Spinal cord (tissue), 10 donors: ENCODE measurements around the gene ING4. TPM values are rescaled to one million over a fixed set of nuclear protein-coding genes. Genes with fewer than 3 reads are reported as not detected.

Experiments used
- DNase-seq, 6 donors: peaks; one replicate each; pipeline versions ENCODE4 v3.0.0 to v3.0.0-alpha.2; 2013 to 2015; ENCODE audit warnings: low spot score in 6 of 6, low read depth in 4 of 6
- H3K27ac ChIP-seq: one replicate; pipeline ENCODE4 v1.5.1; 2013; ENCODE audit warnings: low read depth, low read length, control low read depth
- H3K27me3 ChIP-seq: one replicate; pipeline ENCODE4 v1.6.1; 2013; ENCODE audit warnings: low read length; ENCODE audit not compliant: control insufficient read depth, insufficient read depth
- H3K36me3 ChIP-seq: one replicate; pipeline ENCODE4 v1.6.1; 2013; ENCODE audit warnings: low read length; ENCODE audit not compliant: control insufficient read depth, insufficient read depth
- H3K4me1 ChIP-seq: one replicate; pipeline ENCODE4 v1.6.1; 2013; ENCODE audit warnings: low read length; ENCODE audit not compliant: control insufficient read depth, insufficient read depth
- H3K4me3 ChIP-seq: one replicate; pipeline ENCODE4 v1.5.1; 2013; ENCODE audit warnings: low read depth, low read length, control low read depth
- H3K9me3 ChIP-seq: one replicate; pipeline ENCODE4 v1.6.1; 2013; ENCODE audit warnings: low read length; ENCODE audit not compliant: control insufficient read depth, insufficient read depth
- WGBS: methylation state at CpG from one replicate; pipeline ENCODE4 v1.1.5; 2013; ENCODE audit warnings: missing lambda C conversion rate; ENCODE audit not compliant: insufficient coverage; 5-methylcytosine and 5-hydroxymethylcytosine counted together
- polyA plus RNA-seq, 2 donors: library from polyadenylated mRNA; unstranded; fragments of 120-200 nt; gene quantifications; one replicate each; pipeline ENCODE4 v1.2.1, GENCODE V29; 2013; ENCODE audit not compliant: insufficient read length in 2 of 2
- total RNA-seq, 2 donors: library from RNA; depleted of rRNA in 1 of 2; stranded (reverse); fragments of 120-200 nt in 1 of 2; fragments of >200 nt in 1 of 2; gene quantifications; one replicate each; pipeline versions ENCODE4 v1.2.3 to v1.2.4, GENCODE V29; 2013 to 2014
- donor health status: healthy.

Gene ING4
- total and polyA plus RNA-seq, 4 donors, result 87.5 to 104 (median 92.5) TPM

DNA sequence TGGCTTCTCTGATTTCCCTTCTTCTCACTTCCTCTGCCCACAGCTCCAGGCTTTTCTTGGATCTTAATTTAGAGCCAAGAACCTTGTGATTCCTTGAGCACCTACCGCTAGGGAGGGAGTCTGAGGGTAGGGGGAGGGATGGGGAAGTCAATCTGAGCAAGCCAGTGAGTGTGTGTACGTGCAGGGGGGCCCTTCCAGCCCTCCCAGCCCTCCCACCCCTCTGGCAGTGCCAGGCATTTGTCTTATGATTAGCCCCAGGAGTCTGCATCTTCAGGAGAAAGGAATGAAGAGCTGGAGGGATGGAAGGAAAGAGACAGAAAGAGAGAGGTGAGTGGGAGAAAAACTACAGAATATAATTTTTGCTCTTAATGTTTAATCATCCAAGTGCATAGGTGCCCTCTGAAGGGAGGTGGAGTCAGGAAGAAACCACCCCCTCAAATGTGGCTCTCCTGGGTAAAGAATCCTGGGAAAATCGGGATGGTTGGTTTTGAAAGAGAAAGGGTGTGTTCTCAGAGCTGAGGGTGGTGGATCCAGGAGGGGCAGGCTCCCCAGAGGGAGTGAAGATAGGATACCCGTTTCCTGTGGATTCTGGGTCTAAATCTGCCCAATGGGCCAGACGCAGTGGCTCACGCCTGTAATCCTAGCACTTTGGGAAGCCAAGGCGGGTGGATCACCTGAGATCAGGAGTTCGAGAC, 35.6 kb upstream of the ING4 start:
- Histone ChIP-seq H3K27me3 (peaks cover 17% of the 10 kb centered on the region), H3K9me3 (no peaks in the 10 kb centered on the region), H3K36me3 (peaks cover 42% of the 10 kb centered on the region), H3K27ac (no peak overlapping the region), H3K4me3 (no peak overlapping the region), H3K4me1 (peaks cover 21% of the 10 kb centered on the region)
- no peak for DNase-seq
- 77% methylated on average over 6 of the region's 8 CpGs for WGBS

DNA sequence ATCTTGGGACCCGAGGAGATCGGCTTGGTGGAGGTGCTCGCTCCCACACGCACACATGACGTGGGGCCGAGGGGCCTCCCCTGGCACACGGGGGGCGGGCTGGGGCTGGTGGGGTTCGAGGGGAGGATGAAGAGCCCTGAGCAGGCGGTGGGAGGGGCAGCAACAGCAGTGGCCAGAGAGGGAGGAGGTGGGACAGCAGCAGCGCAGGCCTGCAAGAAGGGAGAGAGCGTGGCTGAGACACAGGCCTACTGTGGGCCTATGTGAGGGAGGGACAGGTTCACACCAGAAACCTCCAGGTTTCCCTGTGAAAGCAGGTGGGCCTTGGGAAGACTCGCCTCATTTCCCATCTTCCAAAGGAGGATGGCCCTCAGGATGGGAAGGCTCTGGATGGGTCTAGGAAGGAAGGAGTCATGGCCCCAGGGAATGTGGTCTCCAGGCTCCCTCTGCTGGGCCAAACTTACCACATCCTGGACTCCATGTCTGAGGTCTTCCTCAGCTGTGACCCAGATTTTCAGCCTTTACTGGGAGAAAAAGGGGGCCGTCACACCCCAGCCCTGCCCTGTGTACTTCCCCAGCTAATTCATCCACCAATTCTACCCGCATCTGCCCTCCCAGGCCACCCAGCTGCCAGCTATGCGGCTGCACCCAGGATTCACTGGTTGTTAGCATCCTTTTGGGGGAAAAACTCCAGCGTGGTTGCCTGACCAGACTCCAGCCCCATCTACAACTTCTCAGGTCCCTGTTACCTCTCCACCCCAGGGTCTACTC, 34.8 kb upstream of the ING4 start:
- H3K27me3 ChIP-seq, result peaks cover 16% of the 10 kb centered on the region
- WGBS, result 71% methylated on average over 13 of the region's 17 CpGs
- H3K9me3 ChIP-seq, result no peaks in the 10 kb centered on the region
- peaks cover 21% of the 10 kb centered on the region for H3K4me1 ChIP-seq
- no peak overlapping the region for H3K4me3 ChIP-seq
- H3K27ac ChIP-seq, result no peak overlapping the region
- peak in 2 of 6 donors; percentile 16 to 41 for DNase-seq
- H3K36me3 ChIP-seq, result peaks cover 48% of the 10 kb centered on the region

DNA sequence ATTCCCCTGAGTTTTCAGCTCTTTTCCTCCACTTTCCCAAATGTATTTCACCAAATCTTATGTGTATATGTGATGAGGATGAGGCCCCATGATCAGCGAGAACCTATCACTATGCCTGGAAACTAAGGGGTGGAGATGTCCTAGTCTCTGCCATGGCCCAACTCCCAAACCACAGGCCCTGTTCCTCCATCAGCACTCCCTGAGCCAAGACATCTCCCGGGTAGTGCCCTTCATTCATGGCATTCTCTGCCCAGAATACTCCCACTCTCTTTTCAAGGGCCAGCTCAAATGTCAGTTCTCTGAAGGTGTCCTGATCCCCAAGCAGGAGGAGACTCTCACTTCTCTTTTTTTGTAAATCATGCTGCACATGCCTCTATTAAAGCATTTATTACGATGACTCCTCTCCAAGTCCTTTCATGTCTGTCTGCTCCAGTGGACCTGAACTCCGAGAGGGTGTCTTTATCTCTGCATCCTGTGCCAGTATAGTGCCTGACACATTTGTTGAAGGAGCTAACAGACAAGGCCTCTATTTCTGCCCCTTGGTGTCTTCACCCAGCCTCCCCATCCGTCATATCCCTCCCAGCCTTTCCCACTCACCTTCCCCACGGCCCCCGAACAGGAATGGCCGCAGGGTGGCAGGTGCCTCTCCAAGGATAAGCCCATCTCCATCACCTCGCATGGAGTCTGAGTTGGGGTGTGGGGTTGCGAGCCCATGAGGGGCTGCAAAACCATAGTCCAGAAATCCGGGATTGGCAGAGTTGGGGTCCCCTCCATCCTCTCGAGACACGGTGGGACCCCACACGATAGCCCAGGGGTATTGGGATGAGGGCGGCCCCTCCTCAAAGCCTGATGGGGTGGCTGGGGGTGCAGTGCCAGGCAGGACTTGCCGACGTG, 34.0 kb upstream of the ING4 start:
- no peaks in the 10 kb centered on the region for H3K9me3 ChIP-seq
- DNase-seq, result no peak
- peaks cover 21% of the 10 kb centered on the region for H3K4me1 ChIP-seq
- H3K4me3 ChIP-seq, result no peak overlapping the region
- peaks cover 55% of the 10 kb centered on the region for H3K36me3 ChIP-seq
- 92% methylated on average over 10 of the region's 17 CpGs for WGBS
- H3K27me3 ChIP-seq, result peaks cover 16% of the 10 kb centered on the region
- H3K27ac ChIP-seq, result no peak overlapping the region

- Histone ChIP-seq H3K27ac (no peak overlapping the region), H3K4me3 (no peak overlapping the region), H3K27me3 (peaks cover 5% of the 10 kb centered on the region), H3K4me1 (peaks cover 16% of the 10 kb centered on the region), H3K9me3 (no peaks in the 10 kb centered on the region), H3K36me3 (peaks cover 55% of the 10 kb centered on the region)
- DNase-seq, result no peak
- 81% methylated on average over 8 of the region's 11 CpGs for WGBS
These were observed 32.6 kb upstream of the ING4 start for GRCh38 chr12:6695313-6696045.

DNA sequence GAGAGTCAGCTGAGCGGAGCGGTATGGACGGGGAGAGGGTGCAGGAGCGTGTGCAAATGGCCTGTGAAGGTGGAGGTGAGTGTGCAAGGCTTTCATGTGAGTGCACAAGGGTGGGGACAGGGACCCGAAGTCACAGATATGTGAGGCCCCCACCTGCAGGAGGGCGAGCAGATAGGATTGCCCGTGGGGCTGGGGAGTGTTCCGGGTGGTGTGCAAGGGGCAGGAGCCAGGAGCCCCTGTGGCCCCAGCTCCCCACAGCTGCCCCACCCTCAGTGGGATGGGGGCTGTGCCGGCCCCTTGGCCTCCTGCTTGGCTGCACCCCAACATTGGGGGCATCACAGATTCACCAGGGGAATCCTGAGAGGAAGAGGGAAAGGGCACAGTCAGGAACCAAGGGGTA, 31.8 kb upstream of the ING4 start:
- 84% methylated on average over 8 of the region's 9 CpGs for WGBS
- Histone ChIP-seq H3K4me3 (no peak overlapping the region), H3K9me3 (no peaks in the 10 kb centered on the region), H3K36me3 (peaks cover 55% of the 10 kb centered on the region), H3K27me3 (peaks cover 3% of the 10 kb centered on the region), H3K27ac (no peak overlapping the region), H3K4me1 (peaks cover 19% of the 10 kb centered on the region)
- no peak for DNase-seq

GRCh38 chr12:6693832-6694355, 31.0 kb upstream of the ING4 start:
- WGBS, result 86% methylated on average over 3 of the region's 4 CpGs
- Histone ChIP-seq H3K27ac (no peak overlapping the region), H3K36me3 (peaks cover 55% of the 10 kb centered on the region), H3K27me3 (no peaks in the 10 kb centered on the region), H3K9me3 (no peaks in the 10 kb centered on the region), H3K4me3 (no peak overlapping the region), H3K4me1 (peaks cover 11% of the 10 kb centered on the region)
- DNase-seq, result no peak

DNA sequence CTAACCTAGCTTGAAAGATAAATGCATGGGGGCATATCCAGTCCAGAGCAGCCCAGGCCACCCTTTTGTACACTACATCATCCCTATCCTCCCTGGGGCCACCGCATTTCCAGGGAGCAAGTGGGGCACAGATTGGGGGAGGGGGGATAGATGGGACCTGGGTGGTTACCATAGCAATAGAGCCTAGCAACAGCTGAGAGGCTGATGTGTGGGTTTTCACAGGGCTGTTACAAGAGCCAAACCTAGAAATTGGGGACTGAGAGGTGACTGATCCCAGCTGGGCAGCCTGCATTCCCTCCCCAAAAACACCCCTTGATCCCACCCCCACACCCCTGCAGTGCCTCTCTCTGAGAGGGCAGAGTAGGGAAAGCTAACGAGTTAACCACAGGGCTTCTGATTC, 30.0 kb upstream of the ING4 start:
- no CpG with 5 or more reads among the region's 2 CpGs for WGBS
- Histone ChIP-seq H3K27me3 (no peaks in the 10 kb centered on the region), H3K27ac (no peak overlapping the region), H3K4me1 (peaks cover 15% of the 10 kb centered on the region), H3K9me3 (no peaks in the 10 kb centered on the region), H3K4me3 (no peak overlapping the region), H3K36me3 (peaks cover 53% of the 10 kb centered on the region)
- no peak for DNase-seq

GRCh38 chr12:6691473-6691872, 28.6 kb upstream of the ING4 start:
- no peak for DNase-seq
- Histone ChIP-seq H3K27me3 (no peaks in the 10 kb centered on the region), H3K27ac (no peak overlapping the region), H3K36me3 (peaks cover 42% of the 10 kb centered on the region), H3K9me3 (no peaks in the 10 kb centered on the region), H3K4me1 (peaks cover 18% of the 10 kb centered on the region), H3K4me3 (no peak overlapping the region)
- WGBS, result 100% methylated on average over 1 of the region's 4 CpGs
